ENCODE measurements around the gene DUS2.

- TF ChIP-seq POLR2A (IDR thresholded peaks at IDR 0.05; ENCODE audit: control extremely low read depth in 1 of 2, low read depth in 2 of 2, low read length in 2 of 2), result no peak
- TF ChIP-seq TAF1 (IDR thresholded peaks at IDR 0.05; ENCODE audit: low read depth, low read length), result no peak
- TF ChIP-seq FOSL1 (IDR thresholded peaks at IDR 0.05; ENCODE audit: insufficient read depth, low read depth, low read length), result no peak
- no peak for TF ChIP-seq EZH2 (IDR thresholded peaks at IDR 0.05; ENCODE audit: low read depth, low read length, severe bottlenecking)
These were observed 51.0 kb downstream of the DUS2 start for GRCh38 chr16:68073902-68074760.

All from H1 (cell line).